B cell (primary cell): ENCODE data around the gene NOA1. TPM values are rescaled to one million over a fixed set of nuclear protein-coding genes. Genes with fewer than 3 reads are reported as not detected.
A peak's percentile ranks its signal among the peaks of the same experiment; 100 is the strongest.

Experiments
- ATAC-seq: fragments of 200-7000 bp; cut with Tn5 transposase; one replicate; pipeline ENCODE4 v1.10.0; 2021; ENCODE audit warnings: low read depth, mild to moderate bottlenecking, moderate number of reproducible peaks, moderate library complexity
- CTCF ChIA-PET: fragments of 350-600 bp; sonication (Branson Sonifier 250); formaldehyde crosslinking; loops from one replicate; lab custom pipeline; 2021; ENCODE audit warnings: antibody characterized with exemption, inconsistent platforms; lab: Charles Lee
- POLR2A ChIA-PET: fragments of 350-600 bp; sonication (Branson Sonifier 250); formaldehyde crosslinking; loops from one replicate; lab custom pipeline; 2021; ENCODE audit warnings: antibody characterized with exemption; lab: Charles Lee
- DNase-seq: peaks from one replicate; pipeline ENCODE4 v3.0.0; 2013
- H2AFZ ChIP-seq: 2 replicates; pipeline ENCODE4 v1.6.1; 2012; ENCODE audit warnings: mild to moderate bottlenecking, low read depth, low read length; ENCODE audit not compliant: insufficient read depth, poor library complexity, severe bottlenecking
- H3K27ac ChIP-seq, 2 donors: 1 replicate in 1 of 2; 2 replicates in 1 of 2; pipeline ENCODE4 v1.5.1; 2012 to 2013; ENCODE audit warnings: low read length in 2 of 2, mild to moderate bottlenecking in 2 of 2, moderate library complexity in 1 of 2
- H3K27me3 ChIP-seq, 4 experiments: fragments of 200-600 bp in 1 of 4; sonication (generic) in 1 of 4; replicated peaks in 1 of 4; 1 replicate in 2 of 4; 2 replicates in 2 of 4; pipeline versions ENCODE4 v1.6.1 to v1.7.0; 2013 to 2016; ENCODE audit warnings: low read length in 3 of 4, mild to moderate bottlenecking in 2 of 4, mixed read lengths in 1 of 4, moderate library complexity in 1 of 4; ENCODE audit not compliant: insufficient read depth in 4 of 4, control insufficient read depth in 3 of 4; ENCODE audit errors: control extremely low read depth in 1 of 4
- H3K36me3 ChIP-seq, 2 experiments: replicated peaks in 1 of 2; 1 replicate in 1 of 2; 2 replicates in 1 of 2; pipeline versions ENCODE4 v1.6.1 to v1.7.1; 2013; ENCODE audit warnings: low read length in 1 of 2; ENCODE audit not compliant: insufficient read depth in 2 of 2, control insufficient read depth in 1 of 2; ENCODE audit errors: control extremely low read depth in 1 of 2, extremely low read depth in 1 of 2
- H3K4me1 ChIP-seq, 2 donors: fragments of 200-600 bp in 1 of 2; sonication (generic) in 1 of 2; 1 replicate in 1 of 2; 2 replicates in 1 of 2; pipeline versions ENCODE4 v1.5.1 to v1.6.1; 2013 to 2017; ENCODE audit warnings: low read length in 2 of 2; ENCODE audit not compliant: control insufficient read depth in 2 of 2, insufficient read depth in 2 of 2
- H3K4me2 ChIP-seq: replicated peaks from 2 replicates; pipeline ENCODE3; 2012; ENCODE audit warnings: mild to moderate bottlenecking, low read depth, low read length; ENCODE audit not compliant: poor library complexity, severe bottlenecking
- H3K4me3 ChIP-seq, 5 experiments: fragments of 200-600 bp in 1 of 5; sonication (generic) in 1 of 5; 1 replicate in 3 of 5; 2 replicates in 2 of 5; pipeline versions ENCODE4 v1.5.1 to v1.7.0; 2011 to 2016; ENCODE audit warnings: low read length in 4 of 5, mild to moderate bottlenecking in 4 of 5, low read depth in 2 of 5, control low read depth in 1 of 5, moderate library complexity in 1 of 5; ENCODE audit not compliant: insufficient read depth in 1 of 5; ENCODE audit errors: control extremely low read depth in 1 of 5, extremely low read depth in 1 of 5
- H3K79me2 ChIP-seq: fragments of 200-600 bp; sonication (generic); one replicate; pipeline ENCODE4 v1.6.0; 2016; ENCODE audit warnings: low read length; ENCODE audit not compliant: control insufficient read depth, insufficient read depth
- H3K9ac ChIP-seq: fragments of 200-600 bp; sonication (generic); 2 replicates; pipeline ENCODE4 v1.6.1; 2017; ENCODE audit warnings: mild to moderate bottlenecking, low read length, moderate library complexity
- H3K9me3 ChIP-seq, 3 donors: one replicate each; pipeline versions ENCODE4 v1.6.1 to v1.7.1; 2013; ENCODE audit warnings: low read length in 2 of 3; ENCODE audit not compliant: control insufficient read depth in 2 of 3, insufficient read depth in 1 of 3; ENCODE audit errors: control extremely low read depth in 1 of 3
- H4K20me1 ChIP-seq: 2 replicates; pipeline ENCODE4 v1.6.0; 2012; ENCODE audit warnings: mild to moderate bottlenecking, low read length; ENCODE audit not compliant: insufficient read depth, control insufficient read depth, poor library complexity, severe bottlenecking
- H3K27ac Mint-ChIP-seq: one replicate; pipeline ENCODE4 v1.8.0; 2021; ENCODE audit warnings: mixed read lengths
- H3K27me3 Mint-ChIP-seq: one replicate; pipeline ENCODE4 v1.8.0; 2021; ENCODE audit warnings: mixed read lengths
- H3K4me1 Mint-ChIP-seq: one replicate; pipeline ENCODE4 v1.8.0; 2021; ENCODE audit warnings: mixed read lengths
- H3K4me3 Mint-ChIP-seq: one replicate; pipeline ENCODE4 v1.8.0; 2021; ENCODE audit warnings: mixed read lengths
- H3K9me3 Mint-ChIP-seq: one replicate; pipeline ENCODE4 v1.8.0; 2022; ENCODE audit warnings: mixed read lengths; ENCODE audit not compliant: insufficient read depth
- EZH2 ChIP-seq: IDR thresholded peaks from 2 replicates; pipeline ENCODE4 v1.6.1; 2012; ENCODE audit warnings: borderline replicate concordance, low read depth, mild to moderate bottlenecking, moderate library complexity, low read length; ENCODE audit not compliant: insufficient read depth, poor library complexity, severe bottlenecking
- WGBS: methylation state at CpG from one replicate; pipeline ENCODE4 v1.1.5; 2013; ENCODE audit warnings: missing lambda C conversion rate; ENCODE audit not compliant: insufficient coverage; 5-methylcytosine and 5-hydroxymethylcytosine counted together
- intact Hi-C: fragments of 100-400 bp; cut with micrococcal nuclease; formaldehyde crosslinking; loops from one replicate; pipeline ENCODE4 v1.10.0; 2022
- polyA plus RNA-seq: library from polyadenylated mRNA; depleted of rRNA; stranded (reverse); fragments of >200 nt; gene quantifications from 2 replicates; pipeline ENCODE4 v1.2.3, GENCODE V29; 2012
- total RNA-seq, 2 donors: library from RNA; stranded (reverse); fragments of 120-200 nt in 1 of 2; gene quantifications; 1 replicate in 1 of 2; 2 replicates in 1 of 2; pipeline versions ENCODE4 v1.2.3 to v1.2.4, GENCODE V29; 2013 to 2022
- TF ChIP-seq, protein P1 (sequence below): fragments of 200-600 bp; IDR thresholded peaks from one replicate; pipeline ENCODE4 v1.8.0; 2022; ENCODE audit warnings: antibody characterized with exemption, mild to moderate bottlenecking

The NOA1 gene
- total and polyA plus RNA-seq, 2 donors (not counting 1 experiment from before 2014, with no cell fraction given): 17.4 to 22.7 TPM

DNA sequence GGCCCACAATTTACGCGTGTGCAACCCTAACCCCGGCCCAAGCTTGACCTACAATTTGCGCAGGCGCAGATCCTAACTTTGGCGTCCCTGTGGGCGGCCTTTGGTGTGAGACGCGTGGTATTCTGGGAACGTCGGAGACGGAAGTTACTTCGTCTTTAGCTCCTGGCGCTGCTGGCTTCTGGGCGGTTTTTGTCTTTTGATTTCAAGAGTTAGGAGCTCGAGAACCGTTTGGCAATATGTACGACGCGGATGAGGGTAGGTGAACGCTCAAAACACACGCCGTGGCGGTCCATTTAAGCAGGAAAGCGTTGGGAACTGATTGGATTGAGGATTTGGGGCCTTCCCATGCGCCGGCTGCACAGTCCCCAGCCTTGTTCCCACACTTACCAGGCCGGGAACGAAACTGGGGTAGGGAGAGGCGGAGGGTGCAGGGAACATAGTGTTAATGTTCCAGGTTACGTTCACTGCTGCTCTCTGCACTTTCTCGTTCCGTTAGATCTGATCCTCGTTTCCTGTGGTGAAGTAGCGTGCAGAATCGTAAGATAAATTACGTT, 1.4 kb upstream of the NOA1 start, which contains the start of gene POLR2B:
POLR2B (plus strand) TSS at position 147 of the 554 bp plus-strand sequence; CDS start at position 237, 90 bp downstream.
- H3K79me2 ChIP-seq: peaks cover 89% of the 10 kb centered on the region
- H3K4me2 ChIP-seq: peak within 1 kb of the TSS; percentile 95
- POLR2A ChIA-PET: interaction anchor here (0.7 to 3.4 kb wide), 5 partner anchors 70 to 592 kb away, joined by 3 to 18 read pairs (median 10); partner anchors contain the start of genes AASDH, PAICS, PPAT and REST
- Mint-ChIP-seq H3K27me3 (no peaks in the 10 kb centered on the region), H3K27ac (peak within 1 kb of the TSS; percentile 98), H3K4me1 (peaks cover 60% of the 10 kb centered on the region), H3K9me3 (no peaks in the 10 kb centered on the region), H3K4me3 (peak within 1 kb of the TSS; percentile 100)
- no peak for TF ChIP-seq EZH2
- TF ChIP-seq, protein P1, sequence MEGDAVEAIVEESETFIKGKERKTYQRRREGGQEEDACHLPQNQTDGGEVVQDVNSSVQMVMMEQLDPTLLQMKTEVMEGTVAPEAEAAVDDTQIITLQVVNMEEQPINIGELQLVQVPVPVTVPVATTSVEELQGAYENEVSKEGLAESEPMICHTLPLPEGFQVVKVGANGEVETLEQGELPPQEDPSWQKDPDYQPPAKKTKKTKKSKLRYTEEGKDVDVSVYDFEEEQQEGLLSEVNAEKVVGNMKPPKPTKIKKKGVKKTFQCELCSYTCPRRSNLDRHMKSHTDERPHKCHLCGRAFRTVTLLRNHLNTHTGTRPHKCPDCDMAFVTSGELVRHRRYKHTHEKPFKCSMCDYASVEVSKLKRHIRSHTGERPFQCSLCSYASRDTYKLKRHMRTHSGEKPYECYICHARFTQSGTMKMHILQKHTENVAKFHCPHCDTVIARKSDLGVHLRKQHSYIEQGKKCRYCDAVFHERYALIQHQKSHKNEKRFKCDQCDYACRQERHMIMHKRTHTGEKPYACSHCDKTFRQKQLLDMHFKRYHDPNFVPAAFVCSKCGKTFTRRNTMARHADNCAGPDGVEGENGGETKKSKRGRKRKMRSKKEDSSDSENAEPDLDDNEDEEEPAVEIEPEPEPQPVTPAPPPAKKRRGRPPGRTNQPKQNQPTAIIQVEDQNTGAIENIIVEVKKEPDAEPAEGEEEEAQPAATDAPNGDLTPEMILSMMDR: no peak
- intact Hi-C loops: loop anchor here (1.0 to 5.0 kb wide), 5 partner anchors 157 to 1582 kb away; partner anchors contain the start of genes AASDH, CLOCK, EXOC1 and SPINK2
- peak within 1 kb of the TSS; percentile 98 for H2AFZ ChIP-seq
- ATAC-seq: peak; percentile 63
- CTCF ChIA-PET: interaction anchor here (1.3 to 2.6 kb wide), 8 partner anchors 13 to 1031 kb away, joined by 4 to 14 read pairs (median 4); partner anchors contain the start of genes AASDH and REST
- H3K4me3 ChIP-seq: peak within 1 kb of the TSS; percentile 74 to 95 (median 91)
- peaks cover under 1 to 8% of the 10 kb centered on the region in 2 experiments for H3K36me3 ChIP-seq
- H3K27me3 ChIP-seq: no peaks in the 10 kb centered on the region
- peaks cover 38 to 40% of the 10 kb centered on the region in 2 donors for H3K4me1 ChIP-seq
- peak within 1 kb of the TSS; percentile 88 for H3K9ac ChIP-seq
- DNase-seq: peak; percentile 92
- H3K27ac ChIP-seq: peak within 1 kb of the TSS; percentile 73 to 84
- peaks cover 64% of the 10 kb centered on the region for H4K20me1 ChIP-seq
- WGBS: 0% methylated on average over 32 of the region's 37 CpGs
- H3K9me3 ChIP-seq: no peaks in the 10 kb centered on the region
